AG04449 (cell line): ENCODE data around the gene PRR29.
"Not testable (repeated sequence)": the region's sequence is repeated elsewhere in the genome, so short reads cannot be mapped to it uniquely, and the experiment has no call there.

Experiments used
- CTCF ChIA-PET: fragments of 350-600 bp; formaldehyde crosslinking; extraction: SDS; loops from one replicate; lab custom pipeline; 2021; ENCODE audit warnings: antibody characterized with exemption; lab: Yijun Ruan, JAX
- POLR2A ChIA-PET: fragments of 400-600, 350-600 bp; formaldehyde crosslinking; extraction: SDS; loops from one replicate; lab custom pipeline; 2020; ENCODE audit warnings: antibody characterized with exemption, inconsistent platforms; lab: Yijun Ruan, JAX
- DNase-seq: peaks from one replicate; pipeline ENCODE4 v3.0.0-alpha.2; 2010; ENCODE audit warnings: low read depth, low spot score
- H3K4me3 ChIP-seq: 2 replicates; pipeline ENCODE4 v1.5.1; 2011; ENCODE audit warnings: low read depth, mild to moderate bottlenecking, control low read depth, low read length
- TF ChIP-seq, protein P1 (sequence below): IDR thresholded peaks from one replicate; pipeline ENCODE4 v1.5.1; 2011; ENCODE audit warnings: mild to moderate bottlenecking, moderate library complexity, low read length, control low read depth, inconsistent platforms; ENCODE audit not compliant: insufficient read depth; ENCODE audit errors: missing control alignments

PRR29 gene

GRCh38 chr17:64003526-64004121 is 5.5 kb downstream of the PRR29 start:
- DNase-seq: no peak
- ChIA-PET CTCF (interaction anchor here (1.5 to 1.9 kb wide), 2 partner anchors 9 to 85 kb away, joined by 3 to 5 read pairs; partner anchors contain the start of gene GH1), POLR2A (no interaction called here)
- H3K4me3 ChIP-seq: no peak overlapping the region
- TF ChIP-seq, protein P1, sequence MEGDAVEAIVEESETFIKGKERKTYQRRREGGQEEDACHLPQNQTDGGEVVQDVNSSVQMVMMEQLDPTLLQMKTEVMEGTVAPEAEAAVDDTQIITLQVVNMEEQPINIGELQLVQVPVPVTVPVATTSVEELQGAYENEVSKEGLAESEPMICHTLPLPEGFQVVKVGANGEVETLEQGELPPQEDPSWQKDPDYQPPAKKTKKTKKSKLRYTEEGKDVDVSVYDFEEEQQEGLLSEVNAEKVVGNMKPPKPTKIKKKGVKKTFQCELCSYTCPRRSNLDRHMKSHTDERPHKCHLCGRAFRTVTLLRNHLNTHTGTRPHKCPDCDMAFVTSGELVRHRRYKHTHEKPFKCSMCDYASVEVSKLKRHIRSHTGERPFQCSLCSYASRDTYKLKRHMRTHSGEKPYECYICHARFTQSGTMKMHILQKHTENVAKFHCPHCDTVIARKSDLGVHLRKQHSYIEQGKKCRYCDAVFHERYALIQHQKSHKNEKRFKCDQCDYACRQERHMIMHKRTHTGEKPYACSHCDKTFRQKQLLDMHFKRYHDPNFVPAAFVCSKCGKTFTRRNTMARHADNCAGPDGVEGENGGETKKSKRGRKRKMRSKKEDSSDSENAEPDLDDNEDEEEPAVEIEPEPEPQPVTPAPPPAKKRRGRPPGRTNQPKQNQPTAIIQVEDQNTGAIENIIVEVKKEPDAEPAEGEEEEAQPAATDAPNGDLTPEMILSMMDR: no peak

DNA sequence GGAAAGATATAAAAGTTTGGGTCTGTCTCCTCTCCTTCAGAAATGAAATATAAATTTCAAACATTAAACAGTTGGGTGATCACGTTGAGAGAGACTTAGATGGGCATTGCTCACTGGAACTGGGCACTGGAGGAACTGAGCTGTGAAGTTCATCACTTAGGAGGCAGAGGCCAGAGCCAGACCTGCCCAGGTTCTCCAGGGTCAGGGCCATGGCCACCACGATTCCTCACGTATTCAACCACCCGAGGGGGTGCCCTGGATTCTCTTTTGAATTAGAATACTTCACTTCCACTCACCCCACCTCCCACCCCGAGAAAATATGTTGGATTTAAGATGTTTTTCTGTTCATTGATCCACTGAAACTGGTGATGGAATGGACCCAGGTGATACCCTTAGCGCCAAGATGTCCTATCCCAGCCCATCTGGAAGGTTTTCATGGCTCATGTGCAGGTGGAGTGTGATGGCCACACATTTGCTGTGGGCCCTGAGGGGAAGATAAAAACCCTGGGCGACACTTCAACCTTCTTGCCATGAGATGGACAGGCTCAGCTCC is 6.1 kb downstream of the PRR29 start:
- TF ChIP-seq, protein P1: no peak

DNA sequence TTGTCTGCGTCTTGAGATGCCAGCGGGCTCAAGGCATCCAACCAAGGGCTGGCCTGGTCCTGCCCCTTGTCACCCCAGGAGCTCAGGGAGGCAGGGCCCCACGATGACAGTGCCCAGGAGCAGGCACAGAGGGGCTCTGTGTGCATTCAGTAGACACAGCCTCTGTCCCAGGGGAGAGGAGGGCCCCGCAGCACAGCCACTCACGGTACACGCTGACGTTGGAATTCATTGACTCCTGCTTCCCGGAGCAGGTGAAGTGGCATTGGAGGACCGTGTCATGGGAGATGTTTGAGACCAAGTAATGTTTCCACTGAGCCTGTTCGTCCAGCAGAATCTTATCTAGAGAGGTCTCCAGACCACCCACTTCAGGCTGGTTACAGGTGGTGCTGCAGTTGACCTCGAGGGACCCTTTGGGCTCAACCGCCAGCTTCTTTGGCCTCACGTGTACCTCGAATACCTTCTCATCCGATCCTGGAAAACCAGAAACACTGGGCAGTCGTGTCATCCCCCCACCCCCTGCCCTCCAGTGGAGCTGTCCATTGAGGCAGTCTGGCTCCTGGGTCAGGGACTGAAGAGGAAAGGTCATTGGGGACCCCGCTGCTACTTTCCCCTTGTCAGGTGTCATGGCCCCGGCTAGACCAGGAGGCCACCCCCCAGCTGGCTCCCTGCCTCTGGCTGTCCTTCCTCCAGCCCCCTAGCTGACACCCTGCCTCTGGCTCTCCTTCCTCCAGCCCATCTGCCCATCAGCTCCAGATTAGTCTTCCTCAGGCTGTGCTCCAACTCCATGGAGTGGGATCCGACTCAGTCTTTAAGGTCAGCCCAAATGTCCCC is 7.0 kb downstream of the PRR29 start:
- POLR2A ChIA-PET: no interaction called here
- TF ChIP-seq, protein P1: no peak
- no peak overlapping the region for H3K4me3 ChIP-seq
- CTCF ChIA-PET: interaction anchor here (1.0 to 3.8 kb wide), 10 partner anchors 12 to 128 kb away, joined by 3 to 39 read pairs (median 4); partner anchors contain the start of genes GH1 and ICAM2
- DNase-seq: no peak

More for the DNA sequence above, 6.1 kb downstream of the PRR29 start:
- ChIA-PET POLR2A (no interaction called here), CTCF (interaction anchor here (1.1 to 3.8 kb wide), 5 partner anchors 9 to 86 kb away, joined by 3 to 39 read pairs (median 4); partner anchors contain the start of gene GH1)
- DNase-seq: no peak
- no peak overlapping the region for H3K4me3 ChIP-seq

GRCh38 chr17:64005734-64006167 is 7.6 kb downstream of the PRR29 start:
- POLR2A ChIA-PET: no interaction called here
- TF ChIP-seq, protein P1: no peak
- CTCF ChIA-PET: interaction anchor here (1.0 to 3.8 kb wide), 8 partner anchors 11 to 127 kb away, joined by 3 to 39 read pairs (median 5); partner anchors contain the start of gene ICAM2

GRCh38 chr17:64006361-64007088 is 8.4 kb downstream of the PRR29 start:
- CTCF ChIA-PET: interaction anchor here (0.5 to 3.8 kb wide), 11 partner anchors 10 to 129 kb away, joined by 3 to 39 read pairs (median 4); partner anchors contain the start of genes GH1 and ICAM2
- no peak overlapping the region for H3K4me3 ChIP-seq
- TF ChIP-seq, protein P1: no peak
- DNase-seq: no peak
- POLR2A ChIA-PET: no interaction called here

More at GRCh38 chr17:64005734-64006167, 7.6 kb downstream of the PRR29 start:
- DNase-seq: no peak
- no peak overlapping the region for H3K4me3 ChIP-seq

DNA sequence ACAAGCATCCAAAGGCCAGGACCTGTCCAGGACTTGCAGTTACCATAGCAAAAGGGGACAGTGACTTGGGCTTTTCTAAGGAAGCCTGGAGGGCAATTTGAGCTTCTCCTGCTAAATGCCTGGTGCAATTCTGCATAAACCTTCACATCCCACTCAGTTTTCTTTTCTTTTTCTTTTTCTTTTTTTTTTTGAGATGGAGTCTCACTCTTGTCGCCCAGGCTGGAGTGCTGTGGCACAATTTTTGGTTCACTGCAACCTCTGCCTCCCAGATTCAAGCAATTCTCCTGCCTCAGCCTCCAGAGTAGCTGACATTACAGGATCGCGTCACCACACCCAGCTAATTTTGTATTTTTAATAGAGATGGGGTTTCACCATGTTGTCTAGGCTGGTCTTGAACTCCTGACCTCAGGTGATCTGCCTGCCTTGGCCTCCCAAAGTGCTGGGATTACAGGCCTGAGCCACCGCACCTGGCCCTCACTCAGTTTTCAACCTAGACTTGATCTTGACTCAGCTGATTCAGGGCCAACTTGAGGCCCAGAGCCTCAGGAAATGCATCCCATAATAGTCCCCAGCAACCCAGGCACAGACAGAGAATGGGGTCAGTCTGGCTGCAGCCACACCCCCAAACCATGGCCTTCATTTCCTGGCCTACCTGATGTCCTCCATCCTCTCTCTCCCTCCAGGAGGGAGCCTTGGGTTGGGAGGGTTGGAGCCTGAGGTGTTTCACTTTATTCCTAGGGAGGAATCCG is 9.1 kb downstream of the PRR29 start:
- CTCF ChIA-PET: interaction anchor here (0.5 to 3.8 kb wide), 7 partner anchors 10 to 128 kb away, joined by 3 to 39 read pairs (median 4); partner anchors contain the start of genes GH1 and ICAM2
- DNase-seq, POLR2A ChIA-PET, H3K4me3 ChIP-seq: not testable (repeated sequence)
